GM19025 (cell line): Measurements from ENCODE around the gene FAF2.
"Not testable (repeated sequence)": the region's sequence is repeated elsewhere in the genome, so short reads cannot be mapped to it uniquely, and the experiment has no call there.

Source experiments
- ATAC-seq: cut with Tn5 transposase; IDR thresholded peaks from one replicate; pipeline ENCODE4 v1.9.1; 2021; ENCODE audit warnings: mild to moderate bottlenecking, low read depth, moderate library complexity; ENCODE audit not compliant: unreplicated experiment

FAF2 gene

GRCh38 chr5:176447978-176448608 is at the start of gene FAF2:
FAF2 (plus strand) TSS chr5:176448385; CDS start chr5:176448408, 23 bp downstream.
- peak; percentile 91 for ATAC-seq

- no peak for ATAC-seq
These were observed 47.6 kb upstream of the FAF2 start for GRCh38 chr5:176400382-176401156.

GRCh38 chr5:176401281-176402205 is 46.6 kb upstream of the FAF2 start:
- ATAC-seq = no peak

- ATAC-seq = no peak
These were observed 42.3 kb upstream of the FAF2 start for GRCh38 chr5:176405656-176406435.

- ATAC-seq = no peak
These were observed 41.6 kb upstream of the FAF2 start for GRCh38 chr5:176406436-176407052.

- no peak for ATAC-seq
These were observed 40.5 kb upstream of the FAF2 start for GRCh38 chr5:176407456-176408251.

GRCh38 chr5:176408252-176408573 is 40.0 kb upstream of the FAF2 start:
- not testable (repeated sequence) for ATAC-seq

GRCh38 chr5:176408590-176408989 is 39.6 kb upstream of the FAF2 start:
- no peak for ATAC-seq

GRCh38 chr5:176409765-176410164 is 38.4 kb upstream of the FAF2 start:
- no peak for ATAC-seq

GRCh38 chr5:176410486-176411180 is 37.6 kb upstream of the FAF2 start:
- ATAC-seq = no peak

- ATAC-seq = no peak
These were observed 35.5 kb upstream of the FAF2 start for GRCh38 chr5:176412517-176413254.

GRCh38 chr5:176413255-176413565 is 35.0 kb upstream of the FAF2 start:
- ATAC-seq = no peak

- ATAC-seq = no peak
These were observed 34.4 kb upstream of the FAF2 start for GRCh38 chr5:176413709-176414191.

GRCh38 chr5:176414704-176415103 is 33.5 kb upstream of the FAF2 start:
- ATAC-seq = no peak

- ATAC-seq = no peak
These were observed 32.8 kb upstream of the FAF2 start for GRCh38 chr5:176415240-176415951.

GRCh38 chr5:176415952-176416924 is 31.9 kb upstream of the FAF2 start, which contains the start of gene CLTB:
CLTB (minus strand) TSS chr5:176416539; CDS start chr5:176416363, 176 bp downstream.
- peak; percentile 92 for ATAC-seq
